Endodermal cell (in vitro differentiated cells): ENCODE results near the gene CEP104. TPM values are rescaled to one million over a fixed set of nuclear protein-coding genes. Genes with fewer than 3 reads are reported as not detected.

Experiments
- DNase-seq: peaks from one replicate; pipeline ENCODE4 v3.0.0-alpha.2; 2017
- H3K27ac ChIP-seq: 2 replicates; pipeline ENCODE4 v1.5.1; 2013; ENCODE audit warnings: mild to moderate bottlenecking, low read depth, low read length, moderate library complexity
- H3K27me3 ChIP-seq: 2 replicates; pipeline ENCODE4 v1.6.1; 2013; ENCODE audit warnings: mild to moderate bottlenecking, low read length, moderate library complexity; ENCODE audit not compliant: insufficient read depth, control insufficient read depth, poor library complexity, severe bottlenecking
- H3K36me3 ChIP-seq: 2 replicates; pipeline ENCODE4 v1.7.0; 2013; ENCODE audit warnings: mild to moderate bottlenecking, low read length, moderate library complexity; ENCODE audit not compliant: control insufficient read depth, insufficient read depth
- H3K4me1 ChIP-seq: one replicate; pipeline ENCODE4 v1.7.0; 2013; ENCODE audit warnings: low read length; ENCODE audit not compliant: control insufficient read depth, insufficient read depth
- H3K4me3 ChIP-seq: 2 replicates; pipeline ENCODE4 v1.5.1; 2013; ENCODE audit warnings: mild to moderate bottlenecking, low read length, moderate library complexity
- H3K9ac ChIP-seq: 2 replicates; pipeline ENCODE4 v1.6.1; 2013; ENCODE audit warnings: mild to moderate bottlenecking, low read length, moderate library complexity; ENCODE audit not compliant: poor library complexity, severe bottlenecking; ENCODE audit errors: extremely low read depth
- H3K9me3 ChIP-seq: 2 replicates; pipeline ENCODE4 v1.6.1; 2013; ENCODE audit warnings: mild to moderate bottlenecking, low read length, moderate library complexity; ENCODE audit not compliant: control insufficient read depth
- H3K27ac Mint-ChIP-seq: 2 replicates; pipeline ENCODE4 v1.8.0; 2020; ENCODE audit warnings: mixed read lengths
- H3K27me3 Mint-ChIP-seq: 2 replicates; pipeline ENCODE4 v1.8.0; 2021; ENCODE audit warnings: mild to moderate bottlenecking, mixed read lengths; ENCODE audit not compliant: insufficient read depth
- H3K36me3 Mint-ChIP-seq: 2 replicates; pipeline ENCODE4 v1.8.0; 2020; ENCODE audit warnings: low read depth, mixed read lengths
- H3K4me1 Mint-ChIP-seq: 2 replicates; pipeline ENCODE4 v1.8.0; 2020; ENCODE audit warnings: mixed read lengths
- H3K4me3 Mint-ChIP-seq: 2 replicates; pipeline ENCODE4 v1.8.0; 2020; ENCODE audit warnings: mild to moderate bottlenecking, moderate library complexity, mixed read lengths
- H3K9me3 Mint-ChIP-seq: 2 replicates; pipeline ENCODE4 v1.8.0; 2020; ENCODE audit warnings: mild to moderate bottlenecking, mixed read lengths
- CTCF ChIP-seq: fragments of 200-600 bp; sonication (generic); conservative IDR thresholded peaks from 2 replicates; pipeline ENCODE4 v1.5.0; 2021; ENCODE audit warnings: antibody characterized with exemption, mild to moderate bottlenecking
- WGBS, 2 experiments: methylation state at CpG; one replicate each; pipeline versions ENCODE4 v1.1.5 to v1.1.7; 2013; ENCODE audit warnings: missing lambda C conversion rate in 2 of 2, mixed read lengths in 1 of 2; ENCODE audit not compliant: insufficient coverage in 1 of 2, insufficient read length in 1 of 2; 5-methylcytosine and 5-hydroxymethylcytosine counted together
- total RNA-seq, 2 donors: library from RNA; stranded (reverse); fragmentation: NEBNext Ultra II Directional in 1 of 2; extraction: Animal tissue kit (Norgen Biotek cat#: 25700) in 1 of 2; gene quantifications; 2 replicates in 1 of 2; 3 replicates in 1 of 2; pipeline ENCODE4 v1.2.1, GENCODE V29; 2021

The CEP104 gene
- total RNA-seq, 2 donors from 2014 or later = 34.2 to 47.5 TPM

GRCh38 chr1:3890389-3891328, 33.6 kb upstream of the CEP104 start:
- Mint-ChIP-seq H3K4me1 (no peaks in the 10 kb centered on the region), H3K27ac (no peak overlapping the region), H3K27me3 (no peaks in the 10 kb centered on the region), H3K4me3 (no peak overlapping the region), H3K9me3 (no peaks in the 10 kb centered on the region), H3K36me3 (peaks cover 58% of the 10 kb centered on the region)
- WGBS, 2 experiments = 91 to 93% methylated on average over 21 to 26 of the region's 26 CpGs
- Histone ChIP-seq H3K36me3 (peaks cover 53% of the 10 kb centered on the region), H3K4me1 (no peaks in the 10 kb centered on the region), H3K9ac (no peak overlapping the region), H3K27me3 (no peaks in the 10 kb centered on the region), H3K9me3 (no peaks in the 10 kb centered on the region), H3K4me3 (no peak overlapping the region), H3K27ac (no peak overlapping the region)
- DNase-seq = no peak
- TF ChIP-seq CTCF = no peak

GRCh38 chr1:3889936-3890335, 32.9 kb upstream of the CEP104 start:
- Mint-ChIP-seq H3K4me3 (no peak overlapping the region), H3K27me3 (no peaks in the 10 kb centered on the region), H3K36me3 (peaks cover 53% of the 10 kb centered on the region), H3K27ac (no peak overlapping the region), H3K9me3 (no peaks in the 10 kb centered on the region), H3K4me1 (no peaks in the 10 kb centered on the region)
- WGBS, 2 experiments = 95 to 96% methylated on average over 14 of the region's 14 CpGs
- no peak for DNase-seq
- Histone ChIP-seq H3K27me3 (no peaks in the 10 kb centered on the region), H3K4me3 (no peak overlapping the region), H3K36me3 (peaks cover 48% of the 10 kb centered on the region), H3K9me3 (no peaks in the 10 kb centered on the region), H3K4me1 (no peaks in the 10 kb centered on the region), H3K9ac (no peak overlapping the region), H3K27ac (no peak overlapping the region)
- TF ChIP-seq CTCF = no peak

- H3K9ac ChIP-seq = no peak overlapping the region
- H3K36me3 ChIP-seq = peaks cover 52% of the 10 kb centered on the region
- peaks cover 62% of the 10 kb centered on the region for H3K36me3 Mint-ChIP-seq
- H3K27ac ChIP-seq = no peak overlapping the region
- no peak overlapping the region for H3K4me3 ChIP-seq
- H3K4me1 Mint-ChIP-seq = no peaks in the 10 kb centered on the region
- H3K9me3 ChIP-seq = no peaks in the 10 kb centered on the region
- WGBS, 2 experiments = 96 to 99% methylated on average over 11 to 15 of the region's 15 CpGs
- no peak for TF ChIP-seq CTCF
- H3K27me3 Mint-ChIP-seq = no peaks in the 10 kb centered on the region
- no peaks in the 10 kb centered on the region for H3K4me1 ChIP-seq
- no peaks in the 10 kb centered on the region for H3K9me3 Mint-ChIP-seq
- H3K4me3 Mint-ChIP-seq = no peak overlapping the region
- H3K27me3 ChIP-seq = no peaks in the 10 kb centered on the region
- DNase-seq = no peak
- H3K27ac Mint-ChIP-seq = no peak overlapping the region
These were observed 31.3 kb upstream of the CEP104 start for GRCh38 chr1:3888301-3888700.
